ENCODE data around the gene SLC44A3.

SLC44A3 gene

DNA sequence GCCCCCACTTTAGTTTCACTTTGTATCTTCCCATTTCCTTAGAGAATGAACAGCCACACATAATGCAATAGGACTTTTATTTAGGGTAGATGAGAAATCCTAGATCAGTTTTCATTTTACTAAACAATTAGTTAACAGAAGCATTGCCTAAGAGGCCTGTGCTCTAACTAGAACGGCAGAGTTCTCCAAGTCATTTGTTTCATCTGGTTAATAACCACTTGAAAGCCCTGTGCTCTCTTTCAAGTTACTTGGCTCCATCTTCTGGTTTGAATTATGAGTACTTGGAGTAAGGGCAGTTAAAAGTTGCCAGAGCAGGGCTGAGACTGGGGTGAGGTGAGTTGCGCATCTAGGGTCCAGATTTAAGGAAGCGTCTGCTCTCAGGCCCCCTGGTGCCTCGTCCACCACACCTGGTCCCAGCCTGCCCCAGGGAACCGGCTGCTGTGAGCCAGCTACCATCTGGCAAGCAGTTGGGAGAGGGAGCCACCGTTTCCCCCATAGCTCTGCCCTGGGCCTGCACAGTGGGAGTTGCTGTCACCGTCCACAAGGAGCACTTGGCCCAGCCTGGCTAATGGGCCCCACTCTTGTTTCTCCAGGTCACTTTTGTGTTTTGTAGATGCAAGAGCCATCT is 18.1 kb upstream of the SLC44A3 start:
- DNase-seq: peak; percentile 84

DNA sequence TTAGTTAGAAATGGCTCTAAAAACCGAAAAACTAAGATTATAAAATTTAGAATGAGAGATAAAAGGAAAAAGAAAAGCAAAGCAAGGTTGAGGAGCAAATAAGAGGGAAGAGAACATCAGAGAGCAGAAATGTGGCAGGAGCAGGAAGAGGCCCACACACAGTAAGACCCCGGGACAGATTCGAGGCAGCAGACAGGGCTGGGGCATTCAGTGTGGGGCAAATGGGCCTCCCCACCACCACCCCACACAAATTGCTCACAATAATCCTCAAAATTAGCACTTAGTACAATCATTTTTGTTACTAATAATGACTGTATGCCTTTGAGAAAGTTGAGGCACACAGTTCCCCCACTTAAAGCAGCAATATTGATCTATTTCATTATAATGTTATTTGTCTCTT is 17.1 kb upstream of the SLC44A3 start:
- DNase-seq: no peak

DNA sequence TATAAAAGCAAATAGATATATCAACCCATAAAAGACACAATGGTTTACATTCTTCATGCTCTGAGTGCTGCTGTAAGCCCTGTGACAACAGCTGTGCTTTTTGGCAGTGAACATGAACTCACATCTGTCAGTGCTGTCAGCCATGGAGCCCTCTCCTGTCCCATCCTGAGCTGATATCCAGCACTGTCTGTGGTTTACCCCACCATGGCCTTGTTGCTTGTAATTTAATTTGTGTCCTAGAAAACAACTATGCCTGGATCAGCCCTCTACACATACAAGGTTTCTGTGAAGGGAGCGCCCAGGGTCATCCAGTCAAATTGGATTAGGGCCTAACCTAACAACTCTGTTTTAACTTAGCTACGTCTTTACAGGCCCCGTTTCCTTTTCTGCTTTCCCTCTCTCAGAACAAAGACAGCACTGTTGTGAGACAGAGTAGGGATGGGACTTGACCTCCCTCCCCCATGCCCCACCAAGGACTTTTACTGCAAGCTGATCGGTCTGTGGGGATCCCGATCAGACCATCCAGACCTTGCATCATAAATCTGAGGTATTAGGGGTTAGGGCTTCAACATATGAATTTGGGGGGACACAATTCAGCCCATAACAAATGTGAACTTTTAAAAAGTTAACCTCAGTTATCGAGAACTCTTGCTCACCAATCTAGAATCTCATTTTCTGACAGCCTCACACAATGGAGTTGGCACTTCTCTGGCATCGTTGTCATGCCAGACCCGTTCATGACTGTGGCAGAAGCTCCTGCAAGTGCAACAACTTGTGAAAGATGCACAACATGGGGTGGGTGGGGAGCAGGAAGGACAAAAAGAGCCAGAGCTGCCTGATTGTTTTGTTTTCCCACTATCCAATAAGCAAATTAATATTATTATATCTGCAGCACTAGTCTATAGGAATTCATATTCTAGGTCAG is 16.4 kb upstream of the SLC44A3 start:
- no peak for DNase-seq

DNA sequence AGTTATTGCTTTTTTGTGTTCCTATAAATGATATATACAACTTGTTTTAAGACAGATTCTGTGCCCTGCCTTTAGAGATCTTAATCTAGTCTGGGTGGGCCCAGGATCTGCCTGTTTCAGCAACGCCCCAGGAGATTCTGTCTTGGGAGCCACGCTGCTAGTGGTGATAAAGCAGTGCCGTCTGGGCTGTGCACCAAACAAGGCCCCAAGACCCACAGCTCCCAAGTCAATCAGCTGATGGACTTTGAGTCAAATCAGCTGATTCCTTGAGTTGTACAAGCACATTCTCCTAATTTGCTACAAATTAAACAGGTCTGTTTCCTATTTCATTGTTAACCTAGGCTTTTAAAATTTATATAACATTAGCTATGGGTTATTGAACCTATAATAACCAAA is 15.7 kb upstream of the SLC44A3 start:
- no peak for DNase-seq

DNA sequence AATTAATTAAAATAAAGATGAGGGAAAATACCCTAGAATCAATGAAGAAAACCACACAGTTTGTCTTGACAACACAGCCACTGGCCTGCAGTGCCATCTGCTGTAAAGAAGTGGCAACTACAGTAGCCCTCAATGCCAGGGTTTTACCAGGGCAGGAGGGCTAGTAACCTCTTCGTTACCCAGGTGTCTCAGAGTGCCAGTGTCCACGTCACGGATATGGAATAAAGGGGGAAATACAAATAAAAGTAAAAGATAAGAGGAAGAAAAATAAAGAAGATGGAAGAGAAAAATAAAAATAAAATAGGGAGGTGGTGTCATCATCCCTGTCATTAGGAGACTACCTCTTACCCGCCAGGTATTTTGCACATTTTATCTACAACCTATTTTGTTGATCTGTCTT is 14.2 kb upstream of the SLC44A3 start:
- peak; percentile 54 for DNase-seq

DNA sequence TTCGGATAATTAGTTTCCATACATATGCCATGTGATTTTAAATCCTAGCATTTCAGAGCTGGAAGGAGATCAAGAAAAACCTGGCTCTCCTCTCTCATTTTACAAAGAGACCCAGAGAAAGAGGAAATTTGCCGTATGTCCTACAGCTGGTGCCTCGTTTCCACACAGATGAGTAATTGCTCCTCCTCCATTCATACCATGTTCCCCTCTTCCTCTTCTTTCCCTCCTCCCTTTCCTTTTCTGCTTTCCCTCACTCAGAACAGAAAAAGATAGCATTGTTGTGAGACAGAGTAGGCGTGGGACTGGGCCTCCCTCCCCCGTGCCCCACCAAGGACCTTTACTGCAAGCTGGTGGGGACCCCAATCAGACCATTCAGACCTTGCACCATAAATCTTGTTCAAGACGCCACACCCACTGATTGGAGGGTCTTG is 13.7 kb upstream of the SLC44A3 start:
- peak; percentile 51 for DNase-seq

DNA sequence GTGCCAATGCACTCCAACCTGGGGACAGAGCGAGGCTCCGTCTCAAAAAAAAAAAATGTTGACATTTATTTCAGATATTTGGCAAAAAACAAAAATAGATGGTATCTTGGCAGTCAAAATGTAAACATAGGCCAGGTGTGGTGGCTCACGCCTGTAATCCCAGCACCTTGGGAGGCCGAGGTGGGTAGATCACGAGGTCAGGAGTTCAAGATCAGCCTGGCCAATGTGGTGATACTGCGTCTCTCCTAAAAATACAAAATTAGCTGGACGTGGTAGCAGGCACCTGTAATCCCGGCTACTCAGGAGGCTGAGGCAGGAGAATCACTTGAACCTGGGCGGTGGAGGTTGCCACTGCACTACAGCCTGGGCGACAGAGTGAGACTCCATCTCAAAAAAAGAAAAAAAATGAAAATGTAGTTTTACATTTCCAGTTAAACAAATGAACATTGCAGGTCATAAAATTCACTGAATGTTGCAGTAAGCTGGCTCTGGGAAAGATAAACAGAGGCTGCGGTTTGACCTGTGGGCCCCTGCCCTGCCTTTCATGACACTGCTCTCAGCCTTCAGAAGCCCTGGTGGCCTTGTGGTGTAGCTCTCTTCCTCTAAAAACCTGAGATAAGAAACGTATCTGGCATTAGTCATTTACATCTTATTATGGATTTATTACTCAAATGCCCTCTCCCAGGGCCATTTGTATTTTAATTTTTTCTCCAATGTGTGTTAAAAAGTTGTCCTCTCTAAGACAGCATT is 12.2 kb upstream of the SLC44A3 start:
- no peak for DNase-seq

DNA sequence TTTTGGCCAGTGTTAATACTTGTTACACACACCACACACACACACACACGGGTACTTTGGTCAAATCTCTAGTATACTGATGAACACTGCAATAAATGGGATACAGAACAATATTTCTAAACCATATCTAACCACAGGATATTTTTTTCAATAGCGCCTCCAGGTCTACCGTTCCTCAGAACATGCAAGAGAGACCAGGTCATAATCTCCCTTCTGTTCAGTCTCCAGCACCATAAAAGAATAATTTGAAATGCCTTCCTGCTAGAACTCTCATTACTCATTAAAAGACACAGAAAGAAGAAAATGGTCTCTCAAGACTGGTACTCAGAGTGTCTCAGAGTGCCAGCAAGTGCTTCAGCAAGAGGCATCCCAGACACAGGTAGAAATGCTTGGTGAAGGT is 11.5 kb upstream of the SLC44A3 start:
- DNase-seq: no peak

DNA sequence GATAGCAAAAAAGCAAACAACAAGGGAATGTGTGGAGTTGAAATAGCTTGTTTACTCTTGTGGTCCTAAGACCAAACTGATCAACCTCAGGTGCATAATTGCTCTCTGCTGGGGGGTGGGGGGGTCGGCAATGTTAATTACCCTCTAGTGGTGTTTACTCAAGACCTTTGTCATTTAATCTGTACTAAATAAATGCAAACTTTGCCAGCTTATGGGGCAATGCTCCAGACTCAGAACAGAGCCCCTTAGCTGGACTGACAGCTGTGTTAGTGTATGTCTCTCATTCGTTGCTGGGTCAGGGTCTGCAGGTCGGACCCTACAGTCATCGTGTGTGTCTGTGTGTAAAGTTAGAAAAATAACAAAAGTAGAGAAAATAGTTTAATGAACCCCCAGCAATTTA is 7.2 kb upstream of the SLC44A3 start:
- DNase-seq: no peak

DNA sequence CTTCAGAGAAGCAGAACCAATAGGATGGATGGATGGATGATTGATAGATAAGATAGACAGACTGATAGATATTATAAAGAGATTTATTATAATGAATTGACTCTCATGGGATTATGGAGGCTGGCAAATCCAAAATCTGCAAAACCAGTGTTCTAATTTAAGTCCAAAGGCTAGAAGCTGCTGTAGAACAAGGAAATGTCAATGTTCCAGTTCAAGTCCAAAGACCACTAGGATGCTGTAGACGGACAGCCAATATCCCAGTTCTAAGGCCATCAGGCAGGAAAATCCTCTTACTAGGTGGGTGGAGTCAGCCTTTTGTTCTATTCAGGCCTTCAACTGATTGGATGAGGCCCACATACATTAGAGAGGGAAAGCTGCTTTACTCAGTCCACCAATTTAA is 4.1 kb upstream of the SLC44A3 start:
- no peak for DNase-seq

DNA sequence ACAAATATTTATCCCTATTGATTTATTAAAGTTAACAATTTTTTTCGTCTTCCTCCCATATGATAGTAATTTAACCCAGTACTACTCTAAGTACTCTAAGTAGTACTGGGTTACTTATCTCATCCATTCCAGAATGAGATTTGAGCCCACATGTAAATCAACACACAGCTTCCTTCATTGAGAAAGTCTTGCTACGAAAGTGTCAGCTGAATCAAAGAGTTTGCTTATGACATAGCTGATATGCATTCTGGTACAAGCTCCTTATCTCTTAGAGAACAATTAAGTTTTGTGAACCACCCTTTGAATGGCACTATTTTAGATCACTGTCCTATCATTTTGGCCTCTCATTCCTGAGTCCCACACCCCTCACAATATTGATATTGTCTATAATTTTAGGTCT is 2.4 kb upstream of the SLC44A3 start:
- DNase-seq: no peak

DNA sequence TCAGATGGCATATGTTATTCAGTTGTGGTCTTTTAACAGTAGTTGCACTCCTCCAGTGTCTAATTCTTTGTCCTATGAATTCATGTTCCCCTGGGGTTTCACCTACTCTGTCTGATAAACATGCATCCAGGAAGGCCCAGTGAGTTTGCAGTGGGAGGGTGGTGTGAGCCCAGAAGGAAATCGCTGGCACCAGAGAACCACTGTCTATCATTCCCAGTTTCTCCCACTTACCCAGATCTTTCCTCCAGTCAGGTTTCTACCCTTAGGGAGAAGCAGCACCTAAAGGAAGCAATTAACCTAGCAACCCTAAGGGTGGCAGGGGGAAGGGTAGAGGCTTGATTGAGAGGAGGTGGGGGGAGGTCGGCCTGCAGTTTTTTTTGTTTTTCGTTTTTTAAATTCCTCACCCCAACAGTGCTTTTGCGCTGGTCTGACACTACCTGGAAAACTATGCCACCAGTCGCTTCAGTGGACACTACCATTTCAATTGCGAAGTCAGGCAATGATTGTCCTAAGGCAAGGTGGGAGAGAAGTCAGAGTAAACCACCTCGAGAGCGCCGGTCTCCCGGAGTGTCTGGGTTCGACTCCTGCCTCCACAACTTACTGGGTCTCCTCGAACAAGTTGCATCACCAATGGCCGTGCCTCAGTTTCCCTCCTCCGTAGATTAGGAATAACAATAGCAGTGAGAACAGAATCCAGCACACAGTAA is 766 bp upstream of the SLC44A3 start:
- no peak for DNase-seq

DNA sequence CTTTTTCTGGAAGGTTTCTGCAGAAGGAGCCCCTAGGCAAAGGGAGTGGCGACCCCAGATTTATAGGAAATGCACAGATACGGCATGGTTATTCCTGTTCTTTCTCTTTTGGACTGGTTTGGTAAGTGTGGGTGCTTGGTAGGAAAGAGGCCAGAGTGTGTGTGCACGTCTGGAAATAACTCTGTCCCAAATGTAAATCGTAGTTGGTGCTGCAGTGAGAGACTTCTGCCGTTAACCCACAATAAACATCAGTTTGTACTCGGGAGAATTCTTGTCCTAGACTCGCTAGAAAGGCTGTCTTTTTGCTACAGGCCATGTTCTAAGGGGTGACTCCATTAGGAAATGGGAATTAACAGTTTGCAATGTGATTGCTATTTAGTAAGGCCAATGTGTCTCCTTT is 779 bp downstream of the SLC44A3 start:
- DNase-seq: no peak

DNA sequence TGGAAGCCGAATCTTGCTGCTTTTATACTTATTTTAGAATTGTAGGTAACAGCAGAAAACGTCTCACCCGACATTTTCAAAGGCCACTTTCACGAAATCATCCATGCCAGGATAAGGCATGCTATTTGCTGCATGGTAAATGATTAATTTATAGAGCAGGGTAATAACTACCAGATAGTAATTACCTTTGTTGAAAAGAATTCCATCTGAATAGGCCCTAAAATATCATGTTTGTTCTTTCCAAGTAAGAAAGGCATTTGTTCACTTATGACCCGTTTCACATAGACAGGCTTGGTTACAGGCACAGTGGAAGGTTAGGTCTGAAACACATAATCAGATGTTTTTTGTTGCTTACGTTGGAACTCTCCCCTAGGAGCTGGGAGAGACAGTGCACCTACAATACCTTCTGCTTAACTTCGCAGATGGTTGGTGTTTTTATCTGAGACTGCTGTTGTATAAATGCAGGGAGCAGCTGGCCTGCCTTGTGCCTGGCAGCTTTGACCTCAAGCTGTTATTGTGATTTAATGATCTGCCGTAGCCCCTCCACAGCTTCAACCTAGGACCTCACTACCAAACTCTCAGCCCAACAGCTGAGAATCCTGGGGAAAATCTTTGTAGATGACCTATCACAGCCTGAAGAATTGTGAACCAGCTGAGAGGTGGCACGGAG is 1.6 kb downstream of the SLC44A3 start:
- DNase-seq: no peak

DNA sequence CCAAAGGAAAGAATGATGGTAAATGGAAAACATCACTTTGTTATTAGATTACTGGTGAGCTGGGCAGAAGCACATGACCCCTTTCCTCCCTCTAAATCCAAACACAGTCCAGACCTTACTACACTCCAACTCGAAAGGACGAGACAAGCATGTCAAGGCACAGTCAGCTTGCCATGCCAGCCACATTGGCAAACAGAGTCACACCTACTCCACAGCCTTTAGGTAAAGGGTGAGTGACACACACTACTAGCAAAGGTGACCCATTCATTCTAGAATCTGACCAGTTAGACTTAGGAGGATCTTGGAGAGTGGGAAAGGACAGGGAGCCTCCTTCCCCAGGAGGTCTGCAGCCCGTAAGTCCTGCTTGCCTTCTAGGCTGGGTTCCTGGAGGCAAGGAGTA is 3.0 kb downstream of the SLC44A3 start:
- no peak for DNase-seq

DNA sequence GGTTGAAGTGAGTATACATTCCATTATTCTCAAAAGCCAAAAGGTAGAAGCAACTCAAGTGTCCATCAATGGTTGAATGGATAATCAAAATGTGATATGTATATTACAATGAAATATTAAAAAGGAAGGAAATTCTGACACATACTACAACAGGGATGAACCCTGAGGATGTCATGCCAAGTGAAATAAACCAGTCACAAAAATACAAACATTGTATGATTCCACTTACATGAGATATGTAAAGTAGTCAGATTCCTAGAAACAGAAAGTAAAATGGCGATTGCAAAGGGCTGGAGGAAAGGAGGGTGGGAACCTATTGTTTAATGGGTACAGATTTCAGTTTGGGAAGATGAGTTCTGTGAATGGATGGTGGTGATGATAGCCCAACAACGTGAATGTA is 5.8 kb downstream of the SLC44A3 start:
- DNase-seq: no peak

DNA sequence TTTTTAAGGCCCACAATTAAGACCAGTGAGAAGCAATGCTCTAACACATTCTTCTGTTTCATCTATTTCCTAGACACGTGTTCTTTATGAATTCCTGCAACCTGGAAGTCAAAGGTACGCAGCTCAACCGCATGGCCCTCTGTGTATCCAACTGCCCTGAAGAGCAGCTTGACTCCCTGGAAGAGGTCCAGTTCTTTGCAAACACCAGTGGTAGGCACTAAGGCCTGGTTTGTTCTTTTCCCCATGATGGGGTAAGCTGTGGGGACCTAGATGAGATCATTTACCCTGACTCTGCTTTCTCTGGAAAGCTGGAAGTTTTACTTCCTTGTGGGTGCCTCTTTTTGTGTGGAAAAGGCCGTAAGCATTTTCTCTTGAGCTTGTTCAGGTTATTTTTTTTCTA is 7.3 kb downstream of the SLC44A3 start:
- DNase-seq: no peak

DNA sequence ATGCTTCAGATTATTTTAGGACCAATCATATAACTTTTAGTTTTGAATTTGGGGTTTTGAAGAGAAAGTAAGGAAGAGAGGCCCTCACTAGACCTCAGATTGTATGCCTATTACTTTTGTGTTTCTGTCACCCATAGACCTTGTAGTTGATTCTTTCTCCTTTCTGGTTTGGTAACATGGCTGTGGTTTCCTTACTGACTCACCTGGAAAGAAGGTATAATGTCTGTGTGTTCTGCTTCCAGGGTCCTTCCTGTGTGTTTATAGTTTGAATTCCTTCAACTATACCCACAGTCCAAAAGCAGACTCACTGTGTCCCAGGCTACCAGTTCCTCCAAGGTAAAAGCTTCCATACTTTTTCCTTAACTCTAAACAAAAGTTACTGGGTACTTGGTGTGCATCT is 8.1 kb downstream of the SLC44A3 start:
- peak; percentile 4 for DNase-seq

DNA sequence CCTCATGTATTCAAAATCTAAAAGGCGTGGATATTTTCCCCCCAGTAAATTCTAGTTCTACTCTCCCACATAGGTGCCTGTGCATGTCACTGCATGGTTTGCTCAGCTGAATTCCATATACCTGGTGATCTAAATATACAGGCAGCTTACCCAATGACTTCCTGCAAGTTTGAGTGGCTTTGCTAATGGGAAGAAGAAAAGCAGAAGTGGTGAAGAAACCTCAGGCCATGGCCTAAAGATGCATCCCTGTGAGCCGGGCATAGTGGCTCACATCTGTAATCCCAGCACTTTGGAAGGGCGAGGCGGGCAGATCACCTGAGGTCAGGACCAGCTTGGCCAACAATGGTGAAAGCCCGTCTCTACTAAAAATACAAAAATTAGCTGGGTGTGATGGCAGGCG is 11.5 kb downstream of the SLC44A3 start:
- DNase-seq: no peak

DNA sequence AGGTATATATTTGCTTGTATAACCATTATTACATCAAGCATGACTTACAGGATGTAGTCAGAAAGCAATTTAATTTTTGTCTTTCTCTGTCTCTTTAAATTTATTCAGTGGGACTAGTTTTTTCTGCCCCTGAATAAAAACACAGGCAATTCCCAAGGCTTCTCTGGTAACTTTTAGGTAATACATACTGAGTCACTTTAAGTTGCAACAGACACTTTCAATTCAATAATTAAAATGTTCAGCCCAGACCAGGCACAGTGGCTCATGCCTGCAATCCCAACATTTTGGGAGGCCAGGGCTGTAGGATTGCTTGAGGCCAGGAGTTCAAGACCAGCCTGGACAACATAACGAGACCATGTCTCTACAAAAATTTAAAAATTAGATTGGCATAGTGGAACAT is 12.3 kb downstream of the SLC44A3 start:
- peak; percentile 17 for DNase-seq

DNA sequence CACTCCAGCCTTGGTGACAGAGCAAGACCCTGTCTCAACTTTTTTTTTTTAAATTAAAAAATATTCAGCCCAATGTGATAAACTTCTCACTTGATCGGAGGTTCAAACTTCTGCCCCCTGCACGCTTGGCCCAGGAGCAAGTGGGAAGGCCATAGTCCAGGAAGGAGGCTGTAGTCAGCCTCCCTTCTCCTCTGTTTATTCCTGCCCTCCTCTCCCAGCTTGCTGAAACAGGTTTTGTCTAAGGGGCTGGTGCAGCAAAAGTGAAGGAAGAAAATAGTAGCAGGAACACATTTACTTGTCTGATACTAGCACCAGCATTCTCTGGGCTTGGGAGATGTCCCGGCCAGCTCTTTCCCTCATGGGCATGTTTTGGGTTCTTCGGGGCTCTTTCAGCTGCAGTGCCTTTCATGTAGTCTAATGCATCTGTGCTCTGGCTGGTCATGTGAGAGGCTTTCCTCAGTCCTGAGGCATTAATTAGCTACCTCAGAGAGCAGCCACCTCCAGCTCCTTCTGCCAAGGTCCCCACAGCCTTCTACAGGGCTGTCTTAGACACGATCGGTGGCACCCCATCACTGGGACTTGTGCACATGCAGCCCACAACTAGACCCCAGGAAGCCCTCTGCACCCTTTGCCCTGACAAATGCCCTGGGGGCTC is 12.9 kb downstream of the SLC44A3 start:
- DNase-seq: no peak

DNA sequence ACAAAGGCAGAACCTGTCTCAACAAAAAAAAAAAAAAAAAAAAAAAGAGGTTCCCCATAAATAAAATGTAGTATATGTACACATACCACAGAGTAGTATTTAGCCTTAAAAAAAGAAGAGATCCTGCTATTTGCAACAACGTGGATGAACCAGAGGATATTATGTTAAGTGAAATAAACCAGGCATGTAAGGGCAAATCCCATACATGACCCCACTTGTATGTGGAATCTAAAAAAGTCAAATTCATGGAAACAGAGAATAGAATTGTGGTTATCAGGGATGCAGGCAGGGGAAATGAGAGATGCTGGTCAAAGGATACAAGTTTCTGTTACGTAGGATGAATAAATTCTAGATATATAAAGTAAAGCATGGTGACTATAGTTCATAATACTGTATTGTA is 16.7 kb downstream of the SLC44A3 start:
- no peak for DNase-seq

Measured in fibroblast of skin of right biceps (primary cell).